Neural cell (in vitro differentiated cells): Measurements from ENCODE around the gene ELMOD1.

Source experiments
- CTCF ChIP-seq: fragments of 450-650 bp; IDR thresholded peaks from 2 replicates; pipeline ENCODE4 v1.5.1; 2014; ENCODE audit warnings: antibody characterized with exemption, mild to moderate bottlenecking, moderate library complexity; ENCODE audit not compliant: poor library complexity, severe bottlenecking
- EZH2 ChIP-seq: fragments of 200-600, 300-800 bp; shearing (Covaris generic), sonication (generic); IDR thresholded peaks from 2 replicates; pipeline ENCODE4 v1.6.1; 2014; ENCODE audit warnings: antibody characterized with exemption, low read length, borderline replicate concordance, mild to moderate bottlenecking; ENCODE audit not compliant: insufficient read depth, poor library complexity, severe bottlenecking
- POLR2AphosphoS5 ChIP-seq: IDR thresholded peaks from 2 replicates; pipeline ENCODE4 v1.6.1; 2012
- REST ChIP-seq: IDR thresholded peaks from 2 replicates; pipeline ENCODE4 v1.6.1; 2012; ENCODE audit warnings: borderline replicate concordance
- TAF1 ChIP-seq: IDR thresholded peaks from 2 replicates; pipeline ENCODE4 v1.6.1; 2012; ENCODE audit warnings: low read depth

- no peak for TF ChIP-seq CTCF
- TF ChIP-seq TAF1, result no peak
- TF ChIP-seq EZH2, result no peak
- no peak for TF ChIP-seq REST
- peak; percentile 34 for TF ChIP-seq POLR2AphosphoS5
Measured at GRCh38 chr11:107665018-107665417, 74.1 kb downstream of the ELMOD1 start.
